ENCODE data around the gene KRTAP5-3.
A peak's percentile ranks its signal among the peaks of the same experiment; 100 is the strongest.
"Not testable (repeated sequence)": the region's sequence is repeated elsewhere in the genome, so short reads cannot be mapped to it uniquely, and the experiment has no call there.

Gene KRTAP5-3

DNA sequence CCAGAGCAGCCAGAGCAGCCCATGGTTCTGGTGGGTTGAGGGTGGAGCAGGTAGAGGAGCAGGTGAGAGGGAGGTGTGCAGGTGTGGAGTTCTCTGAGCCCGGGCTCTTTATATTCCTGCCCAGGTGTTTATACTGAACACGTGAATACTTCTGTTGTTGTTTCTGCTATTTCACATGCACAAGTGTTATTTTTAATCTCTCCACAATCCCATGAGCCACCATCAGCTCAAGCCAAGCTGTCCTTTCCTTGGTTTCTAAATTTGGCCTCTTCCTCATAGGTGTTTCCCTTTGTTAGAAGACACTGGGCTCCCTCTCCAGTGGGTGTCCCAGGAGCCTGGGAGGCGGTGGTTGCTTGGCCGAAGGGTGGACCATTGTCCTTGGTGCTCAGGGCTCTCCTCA, at the start of gene KRTAP5-3:
Gene KRTAP5-3, minus strand, starts transcription at position 101 of the 400 bp plus-strand sequence. Its CDS starts 78 bp downstream, at position 23.
- DNase-seq, result no peak

DNA sequence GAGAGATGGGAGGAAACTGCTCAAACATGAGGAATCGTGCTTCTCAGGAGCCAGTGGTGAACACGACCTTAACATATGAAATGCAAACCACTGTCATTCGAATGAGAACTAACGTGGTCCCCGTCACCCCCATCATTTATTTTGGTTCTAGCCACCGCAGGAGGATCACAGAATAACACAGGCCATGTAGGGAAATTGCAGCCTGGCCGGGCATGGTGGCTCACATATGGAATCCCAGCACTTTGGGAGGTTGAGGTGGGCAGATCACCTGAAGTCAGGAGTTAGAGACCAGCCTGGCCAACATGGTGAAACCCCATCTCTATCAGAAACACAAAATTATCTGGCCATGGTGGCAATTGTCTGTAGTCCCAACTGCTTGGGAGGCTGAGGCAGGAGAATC, 48.4 kb upstream of the KRTAP5-3 start:
- no peak for DNase-seq

DNA sequence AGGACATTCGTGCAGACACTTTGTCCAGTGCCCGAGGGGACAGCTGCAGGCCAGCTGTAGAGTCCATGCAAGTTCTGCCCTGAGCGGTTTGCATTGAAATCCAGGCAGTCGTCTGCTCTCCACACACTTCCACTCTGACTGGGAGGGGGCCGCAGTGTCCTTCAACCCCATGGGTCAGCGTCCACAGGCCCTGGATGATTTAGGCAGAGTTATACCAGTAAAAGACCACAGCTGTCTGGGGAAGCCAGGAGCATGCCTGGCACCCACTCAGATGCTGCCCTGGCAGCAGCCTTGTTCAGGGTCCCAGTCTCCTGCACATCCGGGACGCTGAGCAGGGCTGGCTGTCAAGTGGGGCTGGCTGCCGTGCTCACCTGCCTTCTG, 47.8 kb upstream of the KRTAP5-3 start:
- no peak for DNase-seq

GRCh38 chr11:1655168-1656060, 47.2 kb upstream of the KRTAP5-3 start:
- no peak for DNase-seq

- DNase-seq, result no peak
Observed at GRCh38 chr11:1654388-1655167, 46.3 kb upstream of the KRTAP5-3 start.

DNA sequence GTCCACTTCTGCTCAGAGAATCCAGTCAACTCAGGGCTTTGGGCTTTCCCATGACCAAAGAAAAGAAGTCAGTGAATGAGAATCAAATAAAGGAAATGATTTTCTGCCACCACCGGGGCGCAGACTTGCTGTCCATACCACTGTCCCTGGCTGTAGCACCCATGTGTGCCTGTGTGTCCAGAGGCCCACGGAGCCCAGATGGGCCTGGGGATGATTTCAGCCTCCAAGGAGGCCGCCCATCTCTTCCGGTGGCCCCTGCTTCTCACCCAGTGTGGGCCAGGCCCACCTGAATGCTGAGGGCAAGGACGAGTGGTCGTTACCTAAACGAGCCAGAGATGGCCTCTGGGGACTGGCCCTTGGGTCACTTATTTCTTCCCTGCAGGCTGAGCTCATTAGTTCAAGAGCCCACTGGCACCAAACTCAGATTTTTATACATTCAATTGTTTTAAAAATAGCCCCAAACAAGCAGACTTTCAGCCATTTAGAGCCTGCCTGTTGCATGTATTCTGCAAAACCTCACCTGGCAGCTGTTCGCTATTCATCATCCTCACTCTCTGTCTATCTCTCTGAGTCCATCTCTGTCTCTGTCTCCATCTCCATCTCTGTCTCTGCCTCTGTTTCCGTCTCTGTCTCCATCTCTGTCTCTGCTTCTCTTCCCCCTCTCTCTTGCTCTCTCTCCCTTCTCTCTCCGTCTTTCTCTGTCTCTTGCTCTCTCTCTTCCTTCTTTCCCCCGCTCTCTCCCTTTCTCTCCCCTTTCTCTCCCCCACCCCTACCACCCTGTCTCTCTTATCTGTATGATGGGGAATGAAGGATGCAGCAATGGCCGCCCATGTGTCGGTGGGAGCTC, 45.5 kb upstream of the KRTAP5-3 start:
- DNase-seq, result no peak

GRCh38 chr11:1652771-1653540, 44.7 kb upstream of the KRTAP5-3 start:
- DNase-seq, result peak; percentile 81 to 85

DNA sequence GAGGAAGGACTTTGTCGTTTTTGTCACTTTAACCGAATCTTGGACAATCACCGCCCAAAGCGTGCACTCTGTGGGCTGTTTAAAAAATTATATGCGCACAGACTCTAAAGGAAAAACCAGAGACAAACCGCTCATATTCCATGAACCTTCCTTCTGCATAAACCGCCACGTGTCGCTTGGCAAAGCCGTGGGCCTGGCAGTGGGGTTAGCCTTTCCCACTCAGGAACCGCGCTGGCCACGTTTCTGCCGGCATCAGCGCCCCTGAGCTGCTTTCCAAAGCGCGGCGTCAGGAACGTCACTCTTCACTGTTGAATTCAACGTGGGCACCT, 44.1 kb upstream of the KRTAP5-3 start:
- DNase-seq, result no peak

DNA sequence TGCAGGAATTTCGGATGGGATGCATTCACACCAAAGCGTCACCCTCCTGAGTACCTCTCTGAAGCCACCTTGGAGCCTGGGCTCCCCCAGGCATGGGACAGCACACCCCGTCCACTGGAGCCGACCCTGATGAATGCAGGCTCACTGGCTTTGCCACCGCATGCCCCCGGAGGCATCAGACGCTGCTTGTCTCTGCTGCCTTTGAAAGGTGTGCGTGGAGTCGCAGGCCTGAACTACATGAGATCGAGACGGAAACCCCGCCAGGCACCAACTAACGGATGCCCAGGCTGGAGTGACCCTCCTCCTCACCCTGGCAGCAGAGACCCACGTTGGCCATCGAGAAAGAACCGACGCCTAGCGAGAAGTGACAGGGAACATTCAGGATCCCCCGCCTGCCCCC, 43.8 kb upstream of the KRTAP5-3 start:
- no peak for DNase-seq

- no peak for DNase-seq
Observed at GRCh38 chr11:1651411-1651980, 43.2 kb upstream of the KRTAP5-3 start.

DNA sequence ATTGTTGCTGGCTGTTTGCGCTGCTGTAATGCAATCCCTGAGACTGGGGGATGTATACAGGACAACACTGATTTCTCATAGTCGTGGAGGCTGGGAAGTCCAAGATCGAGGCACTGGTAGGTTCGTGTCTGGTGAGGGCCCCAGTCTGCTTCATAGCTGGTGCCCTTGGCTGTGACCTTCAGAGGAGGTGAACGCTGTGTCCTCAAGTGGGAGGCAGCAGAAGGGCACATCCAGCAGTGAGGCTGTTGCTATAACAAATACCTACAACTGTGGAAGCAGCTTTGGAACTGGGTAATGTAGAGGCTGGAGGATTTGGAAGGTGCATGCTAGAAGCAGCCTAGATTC, 42.6 kb upstream of the KRTAP5-3 start:
- DNase-seq, result no peak

GRCh38 chr11:1650034-1650917, 42.0 kb upstream of the KRTAP5-3 start:
- no peak for DNase-seq

GRCh38 chr11:1648653-1649420, 40.6 kb upstream of the KRTAP5-3 start:
- DNase-seq, result no peak

GRCh38 chr11:1647901-1648652, 39.8 kb upstream of the KRTAP5-3 start:
- no peak for DNase-seq

DNA sequence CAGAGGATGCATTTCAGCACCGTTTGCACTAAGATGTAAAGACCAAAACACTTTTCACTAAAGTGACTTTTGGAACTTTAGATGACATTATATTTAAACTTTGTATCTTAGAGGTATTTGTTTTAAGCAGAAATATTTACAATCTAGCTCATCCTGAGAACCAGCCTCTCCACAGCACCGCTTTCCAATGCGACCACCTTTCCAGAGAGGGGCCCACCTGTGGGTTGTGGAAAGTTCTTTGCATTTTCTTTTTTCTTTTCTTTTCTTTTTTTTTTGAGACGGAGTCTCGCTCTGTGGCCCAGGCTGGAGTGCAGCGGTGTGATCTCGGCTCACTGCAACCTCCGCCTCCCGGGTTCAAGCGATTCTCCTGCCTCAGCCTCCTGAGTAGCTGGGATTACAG, 38.3 kb upstream of the KRTAP5-3 start:
- DNase-seq, result not testable (repeated sequence)

- DNase-seq, result no peak
Observed at GRCh38 chr11:1645357-1645821, 37.1 kb upstream of the KRTAP5-3 start.

- DNase-seq, result no peak
Observed at GRCh38 chr11:1644601-1645356, 36.5 kb upstream of the KRTAP5-3 start.

DNA sequence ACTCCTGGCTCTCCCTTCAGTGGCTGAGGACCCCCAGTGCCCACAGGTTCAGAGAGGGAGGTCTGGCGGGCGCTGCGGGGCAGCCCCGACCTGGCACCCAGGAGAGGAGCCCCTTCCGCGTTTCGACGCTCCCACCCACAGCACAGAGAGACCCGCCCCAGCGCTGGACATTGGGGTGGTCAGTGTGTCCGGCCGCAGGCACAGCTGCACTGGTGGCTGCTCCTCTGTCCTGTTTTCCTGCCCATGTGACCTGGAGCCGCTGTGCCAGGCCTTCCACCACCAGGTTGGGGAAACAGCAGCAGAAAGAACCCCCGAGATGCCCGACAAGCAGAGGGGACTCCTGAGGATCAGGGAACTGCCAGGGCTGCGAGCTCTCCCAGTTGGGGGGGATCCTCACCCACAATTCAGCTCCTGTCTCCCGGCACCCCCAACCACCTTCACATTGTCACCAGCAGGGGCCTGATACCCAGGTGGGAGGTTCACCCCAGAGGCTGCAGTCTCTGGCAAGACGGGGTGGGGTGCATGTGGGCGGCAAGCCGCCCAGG, 35.0 kb upstream of the KRTAP5-3 start:
- no peak for DNase-seq
